Measurements from ENCODE around the gene LHFPL3.

LHFPL3 gene

DNA sequence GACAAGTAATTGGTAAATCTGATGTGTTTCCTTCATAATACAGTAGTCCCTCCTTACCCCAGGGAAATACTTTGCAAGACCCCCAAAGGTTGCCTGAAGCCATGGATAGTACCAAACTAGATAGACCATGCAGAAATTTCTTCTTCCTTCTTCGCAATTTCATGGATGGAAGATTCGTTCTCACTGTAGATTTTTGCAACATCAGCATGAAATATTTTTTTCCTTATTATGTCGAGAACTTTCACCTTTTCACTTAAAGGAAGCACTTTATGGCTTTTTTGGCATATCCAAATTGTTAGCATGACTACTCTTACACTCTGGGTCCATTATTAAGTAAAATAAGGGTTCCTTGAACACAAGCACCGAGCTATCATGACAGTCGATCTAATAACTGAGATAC is 333.2 kb downstream of the LHFPL3 start:
- TF ChIP-seq, protein P1, sequence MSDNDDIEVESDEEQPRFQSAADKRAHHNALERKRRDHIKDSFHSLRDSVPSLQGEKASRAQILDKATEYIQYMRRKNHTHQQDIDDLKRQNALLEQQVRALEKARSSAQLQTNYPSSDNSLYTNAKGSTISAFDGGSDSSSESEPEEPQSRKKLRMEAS (IDR thresholded peaks at IDR 0.05; ENCODE audit: low read depth, low read length), result no peak
- no peak overlapping the region for H3K4me3 ChIP-seq (ENCODE audit: low read depth, low read length)
- DNase-seq (ENCODE audit: low read depth), result no peak

DNA sequence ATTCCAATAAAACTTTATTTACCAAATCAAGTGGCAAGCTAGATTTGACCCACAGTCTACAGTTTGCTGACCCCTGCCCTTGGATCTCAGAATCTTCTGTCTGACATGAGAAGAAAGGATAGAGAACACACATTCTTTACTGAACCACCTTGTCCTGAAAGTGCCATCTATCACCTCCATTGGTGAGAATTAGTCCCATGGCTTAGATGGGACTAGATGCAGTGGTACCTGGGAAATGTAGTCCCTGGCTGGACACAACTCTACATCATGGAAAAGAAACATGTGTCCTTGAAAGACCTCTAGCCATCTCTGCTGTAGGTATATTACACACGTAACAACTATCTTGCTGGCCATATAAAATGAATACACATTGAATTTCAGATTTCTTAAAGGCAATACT is 336.2 kb downstream of the LHFPL3 start:
- no peak for DNase-seq (ENCODE audit: low read depth)
- H3K4me3 ChIP-seq (ENCODE audit: low read depth, low read length), result no peak overlapping the region
- TF ChIP-seq, protein P1 (IDR thresholded peaks at IDR 0.05; ENCODE audit: low read depth, low read length), result no peak
- TF ChIP-seq MYC (IDR thresholded peaks at IDR 0.05; ENCODE audit: low read depth, low read length) (no peak), POLR2A (IDR thresholded peaks at IDR 0.05; ENCODE audit: extremely low read depth, insufficient read length) (no peak)
- TF ChIP-seq, protein P2, sequence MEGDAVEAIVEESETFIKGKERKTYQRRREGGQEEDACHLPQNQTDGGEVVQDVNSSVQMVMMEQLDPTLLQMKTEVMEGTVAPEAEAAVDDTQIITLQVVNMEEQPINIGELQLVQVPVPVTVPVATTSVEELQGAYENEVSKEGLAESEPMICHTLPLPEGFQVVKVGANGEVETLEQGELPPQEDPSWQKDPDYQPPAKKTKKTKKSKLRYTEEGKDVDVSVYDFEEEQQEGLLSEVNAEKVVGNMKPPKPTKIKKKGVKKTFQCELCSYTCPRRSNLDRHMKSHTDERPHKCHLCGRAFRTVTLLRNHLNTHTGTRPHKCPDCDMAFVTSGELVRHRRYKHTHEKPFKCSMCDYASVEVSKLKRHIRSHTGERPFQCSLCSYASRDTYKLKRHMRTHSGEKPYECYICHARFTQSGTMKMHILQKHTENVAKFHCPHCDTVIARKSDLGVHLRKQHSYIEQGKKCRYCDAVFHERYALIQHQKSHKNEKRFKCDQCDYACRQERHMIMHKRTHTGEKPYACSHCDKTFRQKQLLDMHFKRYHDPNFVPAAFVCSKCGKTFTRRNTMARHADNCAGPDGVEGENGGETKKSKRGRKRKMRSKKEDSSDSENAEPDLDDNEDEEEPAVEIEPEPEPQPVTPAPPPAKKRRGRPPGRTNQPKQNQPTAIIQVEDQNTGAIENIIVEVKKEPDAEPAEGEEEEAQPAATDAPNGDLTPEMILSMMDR (IDR thresholded peaks at IDR 0.05; ENCODE audit: low read depth, low read length), result no peak

DNA sequence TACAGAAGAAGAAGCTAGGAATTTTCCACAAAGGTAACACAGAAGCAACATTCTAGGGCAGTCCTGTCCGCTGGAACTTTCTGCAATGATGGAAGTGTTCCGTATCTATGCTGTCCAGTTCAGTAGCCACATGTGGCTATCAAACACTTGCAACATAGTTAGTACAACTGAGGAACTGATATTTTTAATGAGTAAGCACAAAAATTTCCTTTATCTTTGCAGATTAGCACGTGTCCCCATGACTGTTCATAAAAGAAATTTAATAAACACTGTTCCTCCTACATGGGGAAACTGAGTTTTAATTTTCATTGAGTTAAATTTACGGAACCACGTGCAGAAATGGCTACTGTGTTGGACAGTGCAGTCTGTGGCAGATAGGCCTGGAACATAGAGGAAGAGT is 349.2 kb downstream of the LHFPL3 start:
- DNase-seq (ENCODE audit: low read depth), result no peak
- no peak for TF ChIP-seq POLR2A (IDR thresholded peaks at IDR 0.05; ENCODE audit: extremely low read depth, insufficient read length)
- TF ChIP-seq, protein P2 (IDR thresholded peaks at IDR 0.05; ENCODE audit: low read depth, low read length), result no peak
- TF ChIP-seq MYC (IDR thresholded peaks at IDR 0.05; ENCODE audit: low read depth, low read length), result no peak
- TF ChIP-seq, protein P1 (IDR thresholded peaks at IDR 0.05; ENCODE audit: low read depth, low read length), result no peak; the same call in 1 of the 2 replicates
- H3K4me3 ChIP-seq (ENCODE audit: low read depth, low read length), result no peak overlapping the region

DNA sequence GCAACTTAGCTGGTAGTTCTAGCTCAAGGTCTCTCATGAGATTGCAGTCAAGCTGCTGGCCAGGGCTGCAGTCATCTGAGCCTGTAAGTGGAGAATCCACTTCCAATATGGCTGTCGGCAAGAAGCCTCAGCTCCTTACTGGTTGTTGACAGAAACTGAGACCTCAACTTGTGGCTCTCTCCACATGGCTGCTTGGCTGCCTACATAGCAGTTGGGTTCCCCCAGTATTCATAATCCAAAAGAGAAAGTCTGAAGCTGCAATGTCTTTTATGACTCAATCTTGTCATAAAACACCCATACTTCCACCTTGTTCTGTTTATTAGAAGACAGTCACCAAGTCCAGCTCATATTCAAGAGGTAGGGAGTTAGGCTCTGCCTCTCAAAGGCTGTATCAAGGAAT is 350.7 kb downstream of the LHFPL3 start:
- H3K4me3 ChIP-seq (ENCODE audit: low read depth, low read length), result no peak overlapping the region
- no peak for DNase-seq (ENCODE audit: low read depth)
- TF ChIP-seq, protein P1 (IDR thresholded peaks at IDR 0.05; ENCODE audit: low read depth, low read length), result no peak
- TF ChIP-seq POLR2A (IDR thresholded peaks at IDR 0.05; ENCODE audit: extremely low read depth, insufficient read length), result no peak
- TF ChIP-seq, protein P2 (IDR thresholded peaks at IDR 0.05; ENCODE audit: low read depth, low read length), result no peak
- no peak for TF ChIP-seq MYC (IDR thresholded peaks at IDR 0.05; ENCODE audit: low read depth, low read length)

DNA sequence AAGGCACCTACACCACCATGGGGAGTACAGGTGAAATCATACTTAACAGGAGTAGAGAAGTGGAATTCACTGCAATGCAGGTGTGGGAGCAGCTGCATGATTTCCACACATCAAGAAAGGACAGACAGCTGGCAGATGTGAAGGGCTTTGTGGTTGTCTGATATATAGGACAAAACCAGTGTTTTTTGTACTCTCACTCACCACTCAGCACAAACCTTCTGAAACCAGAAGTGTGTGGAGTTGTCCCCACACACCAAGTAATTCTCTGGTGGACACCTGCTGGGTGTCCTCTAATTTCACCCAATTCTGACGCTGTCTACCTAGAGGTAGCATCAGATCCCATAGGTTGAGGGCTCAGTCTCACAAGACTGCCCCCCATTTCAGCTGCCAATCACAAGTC is 357.9 kb downstream of the LHFPL3 start:
- DNase-seq (ENCODE audit: low read depth), result no peak
- no peak overlapping the region for H3K4me3 ChIP-seq (ENCODE audit: low read depth, low read length)
- TF ChIP-seq, protein P1 (IDR thresholded peaks at IDR 0.05; ENCODE audit: low read depth, low read length), result no peak
- no peak for TF ChIP-seq POLR2A (IDR thresholded peaks at IDR 0.05; ENCODE audit: extremely low read depth, insufficient read length)
- no peak for TF ChIP-seq MYC (IDR thresholded peaks at IDR 0.05; ENCODE audit: low read depth, low read length)
- TF ChIP-seq, protein P2 (IDR thresholded peaks at IDR 0.05; ENCODE audit: low read depth, low read length), result no peak

DNA sequence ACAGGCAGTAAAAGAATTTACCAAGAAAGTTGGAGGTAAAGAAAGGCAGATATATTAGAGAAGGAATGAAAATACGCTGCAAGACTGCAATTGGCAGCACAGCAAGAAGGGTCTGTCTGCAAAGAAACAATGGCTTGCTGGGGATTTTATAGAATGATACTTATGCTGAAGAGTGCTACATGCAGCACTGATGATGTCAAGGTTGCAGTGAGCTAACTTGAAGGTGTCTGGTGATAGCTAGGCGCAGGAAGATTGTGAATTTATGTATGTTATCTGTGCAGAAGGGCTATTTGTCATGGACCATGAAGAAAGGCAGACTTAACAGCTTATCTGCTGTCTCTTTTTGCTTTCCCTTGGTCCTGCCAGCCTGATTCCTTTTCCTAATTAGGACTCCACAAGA is 366.3 kb downstream of the LHFPL3 start:
- no peak for DNase-seq (ENCODE audit: low read depth)
- TF ChIP-seq POLR2A (IDR thresholded peaks at IDR 0.05; ENCODE audit: extremely low read depth, insufficient read length) (no peak), MYC (IDR thresholded peaks at IDR 0.05; ENCODE audit: low read depth, low read length) (no peak)
- TF ChIP-seq, protein P1 (IDR thresholded peaks at IDR 0.05; ENCODE audit: low read depth, low read length), result no peak
- TF ChIP-seq, protein P2 (IDR thresholded peaks at IDR 0.05; ENCODE audit: low read depth, low read length), result no peak
- H3K4me3 ChIP-seq (ENCODE audit: low read depth, low read length), result no peak overlapping the region
